Osteocyte (in vitro differentiated cells): ENCODE results near the gene CYTH4. TPM values are rescaled to one million over a fixed set of nuclear protein-coding genes. Genes with fewer than 3 reads are reported as not detected.
"Not testable (repeated sequence)": the region's sequence is repeated elsewhere in the genome, so short reads cannot be mapped to it uniquely, and the experiment has no call there.

Experiments
- DNase-seq: peaks from one replicate; pipeline ENCODE4 v3.0.0; 2021; ENCODE audit warnings: mixed read lengths; ENCODE audit not compliant: unreplicated experiment; ENCODE audit errors: extremely low spot score
- H3K27ac Mint-ChIP-seq: one replicate; pipeline ENCODE4 v1.8.0; 2021; ENCODE audit warnings: mild to moderate bottlenecking, mixed read lengths; ENCODE audit not compliant: unreplicated experiment
- H3K27me3 Mint-ChIP-seq: one replicate; pipeline ENCODE4 v1.8.0; 2021; ENCODE audit warnings: mixed read lengths; ENCODE audit not compliant: unreplicated experiment
- H3K36me3 Mint-ChIP-seq: one replicate; pipeline ENCODE4 v1.8.0; 2021; ENCODE audit warnings: mixed read lengths; ENCODE audit not compliant: unreplicated experiment
- H3K4me1 Mint-ChIP-seq: one replicate; pipeline ENCODE4 v1.8.0; 2021; ENCODE audit warnings: mixed read lengths; ENCODE audit not compliant: unreplicated experiment
- H3K4me3 Mint-ChIP-seq: one replicate; pipeline ENCODE4 v1.8.0; 2021; ENCODE audit warnings: mild to moderate bottlenecking, moderate library complexity, mixed read lengths; ENCODE audit not compliant: unreplicated experiment
- H3K9me3 Mint-ChIP-seq: one replicate; pipeline ENCODE4 v1.8.0; 2021; ENCODE audit warnings: mixed read lengths; ENCODE audit not compliant: unreplicated experiment
- CTCF ChIP-seq: fragments of 200-600 bp; sonication (generic); IDR thresholded peaks from 2 replicates; pipeline ENCODE4 v1.5.0; 2021; ENCODE audit warnings: antibody characterized with exemption, mild to moderate bottlenecking, moderate library complexity
- total RNA-seq: library from RNA; stranded (reverse); gene quantifications from 2 replicates; pipeline ENCODE4 v1.2.1, GENCODE V29; 2021

Gene CYTH4
- total RNA-seq, 1 donor from 2014 or later = not detected

- Mint-ChIP-seq H3K27ac (no peak overlapping the region), H3K4me3 (no peak overlapping the region), H3K9me3 (no peaks in the 10 kb centered on the region), H3K4me1 (peaks cover 6% of the 10 kb centered on the region), H3K36me3 (no peaks in the 10 kb centered on the region), H3K27me3 (peaks cover 7% of the 10 kb centered on the region)
- TF ChIP-seq CTCF = no peak
- no peak for DNase-seq
These were observed 37.2 kb upstream of the CYTH4 start for GRCh38 chr22:37244922-37245722.

- no peaks in the 10 kb centered on the region for H3K9me3 Mint-ChIP-seq
- no peak for DNase-seq
- no peak for TF ChIP-seq CTCF
- peaks cover 11% of the 10 kb centered on the region for H3K27me3 Mint-ChIP-seq
- no peak overlapping the region for H3K4me3 Mint-ChIP-seq
- no peaks in the 10 kb centered on the region for H3K36me3 Mint-ChIP-seq
- H3K4me1 Mint-ChIP-seq = peaks cover 6% of the 10 kb centered on the region
- no peak overlapping the region for H3K27ac Mint-ChIP-seq
These were observed 36.6 kb upstream of the CYTH4 start for GRCh38 chr22:37245740-37246139.

- Mint-ChIP-seq H3K4me1 (peaks cover 1% of the 10 kb centered on the region), H3K9me3 (no peaks in the 10 kb centered on the region), H3K27ac (no peak overlapping the region), H3K4me3 (no peak overlapping the region), H3K36me3 (no peaks in the 10 kb centered on the region), H3K27me3 (peaks cover 29% of the 10 kb centered on the region)
- TF ChIP-seq CTCF = no peak
- DNase-seq = no peak
These were observed 34.1 kb upstream of the CYTH4 start for GRCh38 chr22:37248251-37248650.

GRCh38 chr22:37249986-37250385 lies 32.3 kb upstream of the CYTH4 start:
- DNase-seq = no peak
- no peak for TF ChIP-seq CTCF
- Mint-ChIP-seq H3K27ac (no peak overlapping the region), H3K27me3 (peaks cover 35% of the 10 kb centered on the region), H3K4me1 (peaks cover 4% of the 10 kb centered on the region), H3K9me3 (no peaks in the 10 kb centered on the region), H3K4me3 (no peak overlapping the region), H3K36me3 (no peaks in the 10 kb centered on the region)

- H3K27me3 Mint-ChIP-seq = peaks cover 48% of the 10 kb centered on the region
- not testable (repeated sequence) for H3K9me3 Mint-ChIP-seq, H3K27ac Mint-ChIP-seq, H3K36me3 Mint-ChIP-seq, DNase-seq, H3K4me1 Mint-ChIP-seq, H3K4me3 Mint-ChIP-seq
These were observed 30.5 kb upstream of the CYTH4 start for GRCh38 chr22:37251836-37252235.
